ENCODE data around the gene A1BG.
A peak's percentile ranks its signal among the peaks of the same experiment; 100 is the strongest.

Gene A1BG

GRCh38 chr19:58361900-58362271 is 8.6 kb upstream of the A1BG start:
- TF ChIP-seq GATA1 (IDR thresholded peaks at IDR 0.05; ENCODE audit: low read depth, low read length) (no peak), POLR2A (IDR thresholded peaks at IDR 0.05; ENCODE audit: low read length) (no peak)

GRCh38 chr19:58357481-58358145 is 4.3 kb upstream of the A1BG start:
- TF ChIP-seq GATA1 (IDR thresholded peaks at IDR 0.05; ENCODE audit: low read depth, low read length) (no peak), POLR2A (IDR thresholded peaks at IDR 0.05; ENCODE audit: low read length) (no peak)
- DNase-seq: no peak

More at GRCh38 chr19:58361900-58362271, 8.6 kb upstream of the A1BG start:
- DNase-seq: peak in 1 of 2 experiments; percentile 83

- no peak for DNase-seq
- no peak for TF ChIP-seq GATA1 (IDR thresholded peaks at IDR 0.05; ENCODE audit: low read depth, low read length)
- TF ChIP-seq POLR2A (IDR thresholded peaks at IDR 0.05; ENCODE audit: low read length): no peak
Measured at GRCh38 chr19:58356766-58357480, 3.6 kb upstream of the A1BG start.

- TF ChIP-seq GATA1 (IDR thresholded peaks at IDR 0.05; ENCODE audit: low read depth, low read length): no peak
- no peak for TF ChIP-seq POLR2A (IDR thresholded peaks at IDR 0.05; ENCODE audit: low read length)
- peak in 1 of 2 experiments; percentile 62 for DNase-seq
Measured at GRCh38 chr19:58355908-58356765, 2.8 kb upstream of the A1BG start.

- DNase-seq: no peak
- no peak for TF ChIP-seq POLR2A (IDR thresholded peaks at IDR 0.05; ENCODE audit: low read length)
- no peak for TF ChIP-seq GATA1 (IDR thresholded peaks at IDR 0.05; ENCODE audit: low read depth, low read length)
Measured at GRCh38 chr19:58355215-58355796, 2.0 kb upstream of the A1BG start.

- DNase-seq: no peak
- TF ChIP-seq GATA1 (IDR thresholded peaks at IDR 0.05; ENCODE audit: low read depth, low read length): no peak
- TF ChIP-seq POLR2A (IDR thresholded peaks at IDR 0.05; ENCODE audit: low read length): no peak
Measured at GRCh38 chr19:58354478-58355030, 1.3 kb upstream of the A1BG start.

- DNase-seq: no peak
- no peak for TF ChIP-seq GATA1 (IDR thresholded peaks at IDR 0.05; ENCODE audit: low read depth, low read length)
- no peak for TF ChIP-seq POLR2A (IDR thresholded peaks at IDR 0.05; ENCODE audit: low read length)
Measured at GRCh38 chr19:58353717-58354477, 605 bp upstream of the A1BG start.

- TF ChIP-seq POLR2A (IDR thresholded peaks at IDR 0.05; ENCODE audit: low read length): no peak
- no peak for TF ChIP-seq GATA1 (IDR thresholded peaks at IDR 0.05; ENCODE audit: low read depth, low read length)
- DNase-seq: no peak
Measured at GRCh38 chr19:58351990-58352755, 1.1 kb downstream of the A1BG start.

- no peak for TF ChIP-seq GATA1 (IDR thresholded peaks at IDR 0.05; ENCODE audit: low read depth, low read length)
- no peak for TF ChIP-seq POLR2A (IDR thresholded peaks at IDR 0.05; ENCODE audit: low read length)
- DNase-seq: no peak
Measured at GRCh38 chr19:58351558-58351878, 1.8 kb downstream of the A1BG start.

- no peak for DNase-seq
- TF ChIP-seq POLR2A (IDR thresholded peaks at IDR 0.05; ENCODE audit: low read length): no peak
- no peak for TF ChIP-seq GATA1 (IDR thresholded peaks at IDR 0.05; ENCODE audit: low read depth, low read length)
Measured at GRCh38 chr19:58350871-58351557, 2.3 kb downstream of the A1BG start.

GRCh38 chr19:58350001-58350861 is 3.1 kb downstream of the A1BG start:
- peak; percentile 32 to 49 for DNase-seq

More at GRCh38 chr19:58350001-58350861, 3.1 kb downstream of the A1BG start:
- TF ChIP-seq POLR2A (IDR thresholded peaks at IDR 0.05; ENCODE audit: low read length) (no peak), GATA1 (IDR thresholded peaks at IDR 0.05; ENCODE audit: low read depth, low read length) (no peak)

Data from erythroblast (primary cell).